Fibroblast of villous mesenchyme (primary cell): Measurements from ENCODE around the gene TAF11L11. TPM values are rescaled to one million over a fixed set of nuclear protein-coding genes. Genes with fewer than 3 reads are reported as not detected.
"Not testable (repeated sequence)": the region's sequence is repeated elsewhere in the genome, so short reads cannot be mapped to it uniquely, and the experiment has no call there.

Experiments
- DNase-seq: peaks from one replicate; pipeline ENCODE4 v3.0.0-alpha.2; 2010; ENCODE audit warnings: low read depth
- H3K4me3 ChIP-seq: 2 replicates; pipeline ENCODE4 v1.5.1; 2011; ENCODE audit warnings: low read depth, mild to moderate bottlenecking, low read length
- small RNA-seq: library from RNA; depleted of rRNA; stranded (forward); fragments of <200 nt; gene quantifications from one replicate; pipeline ENCODE3, GENCODE V24; 2012
- total RNA-seq: library from RNA; depleted of rRNA; stranded (reverse); fragments of >200 nt; gene quantifications from 2 replicates; pipeline ENCODE4 v1.2.3, GENCODE V29; 2012
- TF ChIP-seq, protein P1 (sequence below): IDR thresholded peaks from 2 replicates; pipeline ENCODE4 v1.5.1; 2012; ENCODE audit warnings: low read depth, mild to moderate bottlenecking, low read length; ENCODE audit not compliant: insufficient read depth

The TAF11L11 gene
- total RNA-seq, 1 donor: not detected

DNA sequence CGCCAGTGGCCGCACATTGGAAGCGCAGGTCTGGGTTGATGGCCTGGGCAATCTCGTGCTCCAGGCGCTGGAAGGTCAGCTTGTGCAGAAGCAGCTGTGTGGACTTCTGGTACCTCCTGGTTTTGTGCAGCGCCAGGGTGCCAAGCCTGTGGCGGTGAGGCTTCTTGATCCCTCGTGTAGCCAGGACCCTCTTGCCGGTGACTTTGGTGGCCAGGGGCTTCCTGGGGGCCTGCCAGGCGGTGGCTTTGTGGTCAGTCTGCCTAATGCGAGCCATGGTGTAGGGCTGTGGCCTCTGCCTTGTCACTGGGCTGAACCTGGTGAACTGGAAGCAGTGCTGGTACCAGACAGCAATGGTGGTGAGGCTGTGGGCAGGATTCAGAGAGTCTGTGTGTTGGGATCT is 21.7 kb downstream of the TAF11L11 start:
- no peak for DNase-seq
- TF ChIP-seq, protein P1, sequence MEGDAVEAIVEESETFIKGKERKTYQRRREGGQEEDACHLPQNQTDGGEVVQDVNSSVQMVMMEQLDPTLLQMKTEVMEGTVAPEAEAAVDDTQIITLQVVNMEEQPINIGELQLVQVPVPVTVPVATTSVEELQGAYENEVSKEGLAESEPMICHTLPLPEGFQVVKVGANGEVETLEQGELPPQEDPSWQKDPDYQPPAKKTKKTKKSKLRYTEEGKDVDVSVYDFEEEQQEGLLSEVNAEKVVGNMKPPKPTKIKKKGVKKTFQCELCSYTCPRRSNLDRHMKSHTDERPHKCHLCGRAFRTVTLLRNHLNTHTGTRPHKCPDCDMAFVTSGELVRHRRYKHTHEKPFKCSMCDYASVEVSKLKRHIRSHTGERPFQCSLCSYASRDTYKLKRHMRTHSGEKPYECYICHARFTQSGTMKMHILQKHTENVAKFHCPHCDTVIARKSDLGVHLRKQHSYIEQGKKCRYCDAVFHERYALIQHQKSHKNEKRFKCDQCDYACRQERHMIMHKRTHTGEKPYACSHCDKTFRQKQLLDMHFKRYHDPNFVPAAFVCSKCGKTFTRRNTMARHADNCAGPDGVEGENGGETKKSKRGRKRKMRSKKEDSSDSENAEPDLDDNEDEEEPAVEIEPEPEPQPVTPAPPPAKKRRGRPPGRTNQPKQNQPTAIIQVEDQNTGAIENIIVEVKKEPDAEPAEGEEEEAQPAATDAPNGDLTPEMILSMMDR: no peak
- H3K4me3 ChIP-seq: no peak overlapping the region

DNA sequence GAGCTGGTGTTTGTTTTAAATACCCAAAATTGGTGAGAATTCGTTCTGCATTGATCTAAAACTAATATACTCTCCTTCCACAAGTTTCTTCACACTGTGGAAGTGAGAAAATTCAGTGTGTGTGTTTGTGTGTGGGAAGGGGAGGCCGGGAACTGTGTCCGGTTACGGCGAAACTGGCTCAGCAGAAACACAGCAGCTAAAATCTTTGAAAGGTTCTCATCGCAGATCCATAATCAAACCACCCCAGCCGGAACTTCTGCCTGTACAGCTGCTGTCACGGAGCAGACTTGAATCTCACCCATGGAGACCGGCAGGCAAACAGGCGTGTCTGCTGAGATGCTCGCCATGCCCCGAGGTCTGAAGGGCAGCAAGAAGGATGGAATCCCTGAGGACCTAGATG is 27.8 kb downstream of the TAF11L11 start, which contains the start of gene TAF11L13:
TSS of gene TAF11L13 (plus strand) at position 301 of the 400 bp plus-strand sequence.
- not testable (repeated sequence) for H3K4me3 ChIP-seq, DNase-seq

DNA sequence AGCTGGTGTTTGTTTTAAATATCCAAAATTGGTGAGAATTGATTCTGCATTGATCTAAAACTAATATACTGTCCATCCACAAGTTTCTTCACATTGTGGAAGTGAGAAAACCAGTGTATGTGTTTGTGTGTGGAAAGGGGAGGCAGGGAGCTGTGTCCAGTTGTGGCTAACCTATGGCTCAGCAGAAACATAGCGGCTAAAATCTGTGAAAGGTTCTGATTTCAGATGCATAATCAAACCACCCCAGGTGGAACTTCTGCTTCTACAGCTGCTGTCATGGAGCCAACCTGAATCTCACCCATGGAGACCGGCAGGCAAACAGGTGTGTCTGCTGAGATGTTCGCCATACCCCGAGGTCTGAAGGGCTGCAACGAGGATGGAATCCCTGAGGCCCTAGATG is 30.2 kb downstream of the TAF11L11 start, which contains the start of gene TAF11L14:
TSS of gene TAF11L14 (plus strand) at position 301 of the 400 bp plus-strand sequence.
- DNase-seq: no peak
- TF ChIP-seq, protein P1: no peak
- H3K4me3 ChIP-seq: no peak within 1 kb of the TSS

DNA sequence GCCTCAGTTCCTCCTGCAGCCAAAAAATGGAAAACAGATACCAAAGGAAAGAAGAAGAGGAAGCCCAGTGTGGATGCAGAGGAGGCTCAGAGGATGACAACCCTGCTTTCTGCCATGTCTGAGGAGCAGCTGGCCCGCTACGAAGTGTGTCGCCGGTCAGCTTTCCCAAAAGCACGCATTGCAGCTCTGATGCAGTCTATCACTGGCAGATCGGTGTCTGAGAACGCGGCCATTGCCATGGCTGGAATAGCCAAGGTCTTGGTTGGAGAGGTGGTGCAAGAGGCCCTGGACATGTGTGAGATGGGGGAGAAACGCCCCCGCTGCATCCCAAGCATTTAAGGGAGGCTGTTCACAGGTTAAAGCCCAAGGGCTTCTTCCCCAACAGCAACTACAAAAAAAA is 45.2 kb downstream of the TAF11L11 start:
- H3K4me3 ChIP-seq, DNase-seq: not testable (repeated sequence)

DNA sequence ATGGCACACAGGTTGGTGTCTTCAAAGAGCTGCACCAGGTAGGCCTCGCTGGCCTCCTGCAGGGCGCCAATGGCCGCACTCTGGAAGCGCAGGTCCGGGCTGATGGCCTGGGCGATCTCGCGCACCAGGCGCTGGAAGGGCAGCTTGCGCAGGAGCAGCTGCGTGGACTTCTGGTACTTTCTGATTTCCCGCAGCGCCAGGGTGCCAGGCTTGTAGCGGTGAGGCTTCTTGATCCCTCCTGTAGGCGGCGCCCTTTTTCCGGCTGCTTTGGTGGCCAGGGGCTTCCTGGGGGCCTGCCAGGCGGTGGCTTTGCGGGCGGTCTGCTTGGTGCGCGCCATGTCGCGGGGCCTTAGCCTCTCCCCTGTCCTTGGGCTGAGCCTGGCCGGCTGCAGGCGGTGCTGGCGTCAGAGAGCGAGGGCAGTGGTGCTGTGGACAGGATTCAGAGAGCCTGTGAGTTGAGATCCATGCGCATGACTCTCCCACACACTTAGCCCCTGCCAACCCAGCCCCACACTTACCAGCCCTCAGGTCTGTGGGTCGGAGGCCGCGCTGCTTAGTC is 51.3 kb downstream of the TAF11L11 start:
- not testable (repeated sequence) for H3K4me3 ChIP-seq, DNase-seq

Small RNA genes lying within 50 kb of the gene (small RNA-seq; reads per million reads assigned to genes)
- gene AC233724.1 (not detected), gene AC233724.2 (not detected), gene AC233724.3 (not detected), gene AC233724.4 (not detected), gene AC233724.6 (not detected), gene AC233724.7 (not detected)

Other genes with a start within 250 kb of the TAF11L11 start
- not detected in 2 replicates for gene TAF11L2, start 106.0 kb upstream of the TAF11L11 start, total RNA-seq
- not detected in 2 replicates for gene TAF11L3, start 85.8 kb upstream of the TAF11L11 start, total RNA-seq
- gene TAF11L4, start 82.4 kb upstream of the TAF11L11 start, total RNA-seq: not detected in 2 replicates
- not detected in 2 replicates for gene TAF11L5, start 78.9 kb upstream of the TAF11L11 start, total RNA-seq
- gene TAF11L6, start 75.5 kb upstream of the TAF11L11 start, total RNA-seq: not detected in 2 replicates
- not detected in 2 replicates for gene TAF11L7, start 18.4 kb upstream of the TAF11L11 start, total RNA-seq
- not detected in 2 replicates for gene TAF11L8, start 13.2 kb upstream of the TAF11L11 start, total RNA-seq
- gene TAF11L9, start 9.8 kb upstream of the TAF11L11 start, total RNA-seq: not detected in 2 replicates
- gene TAF11L10, start 6.4 kb upstream of the TAF11L11 start, total RNA-seq: not detected in 2 replicates
- gene TAF11L12, start 6.2 kb downstream of the TAF11L11 start, total RNA-seq: not detected in 2 replicates
- gene TAF11L13, start 27.9 kb downstream of the TAF11L11 start, total RNA-seq: not detected in 2 replicates
- not detected in 2 replicates for gene TAF11L14, start 30.3 kb downstream of the TAF11L11 start, total RNA-seq